HG03342 (cell line): ENCODE measurements around the gene NMNAT2.
A peak's percentile ranks its signal among the peaks of the same experiment; 100 is the strongest.
"Not testable (repeated sequence)": the region's sequence is repeated elsewhere in the genome, so short reads cannot be mapped to it uniquely, and the experiment has no call there.

ENCODE experiments used
- ATAC-seq: cut with Tn5 transposase; IDR thresholded peaks from one replicate; pipeline ENCODE4 v1.9.1; 2021; ENCODE audit warnings: mild to moderate bottlenecking, moderate library complexity; ENCODE audit not compliant: unreplicated experiment

The NMNAT2 gene

DNA sequence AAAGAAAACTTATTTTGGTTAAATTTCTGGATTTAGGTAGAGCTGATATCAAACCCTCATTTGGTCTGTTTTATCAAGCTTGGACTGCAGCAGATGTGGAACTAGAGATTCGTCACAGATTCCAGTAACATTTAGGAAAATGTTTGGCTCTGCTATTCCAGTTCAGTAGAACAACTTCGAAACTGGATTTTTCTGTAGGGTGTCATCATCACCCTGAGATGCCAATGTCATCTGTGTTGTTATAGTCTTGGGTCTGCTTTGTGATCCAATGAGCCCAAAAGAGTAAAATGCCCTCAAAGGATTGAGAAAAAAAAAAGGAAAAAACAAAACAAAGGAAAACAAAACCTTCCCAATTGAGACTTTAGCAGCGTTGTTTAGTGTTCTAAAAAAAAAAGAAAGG lies 176.7 kb downstream of the NMNAT2 start:
- no peak for ATAC-seq

DNA sequence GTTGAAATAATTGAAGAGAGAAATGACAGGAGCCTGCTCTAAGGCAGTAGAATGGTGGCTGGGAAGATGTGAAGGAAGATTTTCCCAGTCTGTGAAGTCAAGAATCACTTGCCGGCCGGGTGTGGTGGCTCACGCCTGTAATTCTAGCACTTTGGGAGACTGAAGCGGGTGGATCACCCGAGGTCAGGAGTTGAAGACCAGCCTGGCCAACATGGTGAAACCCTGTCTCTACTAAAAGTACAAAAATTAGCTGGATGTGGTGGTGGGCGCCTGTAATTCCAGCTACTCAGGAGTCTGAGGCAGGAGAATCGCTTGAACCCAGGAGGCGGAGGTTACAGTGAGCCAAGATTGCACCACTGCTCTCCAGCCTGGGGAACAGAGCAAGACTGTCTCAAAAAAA lies 177.3 kb downstream of the NMNAT2 start:
- ATAC-seq: not testable (repeated sequence)

DNA sequence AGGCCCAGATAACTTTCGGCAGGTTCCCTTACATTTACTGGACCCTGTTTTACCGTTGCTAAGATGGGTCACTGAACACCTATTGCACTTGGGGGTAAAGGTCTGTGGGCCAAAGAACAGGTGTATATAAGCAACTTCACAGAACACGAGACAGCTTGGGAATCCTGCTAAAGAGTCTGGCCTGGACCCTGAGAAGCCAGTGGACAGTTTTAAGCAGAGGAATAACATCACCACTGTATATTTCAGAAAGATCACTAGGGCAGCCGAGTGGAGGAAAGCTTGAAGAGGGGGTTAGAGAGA lies 177.7 kb downstream of the NMNAT2 start:
- no peak for ATAC-seq

DNA sequence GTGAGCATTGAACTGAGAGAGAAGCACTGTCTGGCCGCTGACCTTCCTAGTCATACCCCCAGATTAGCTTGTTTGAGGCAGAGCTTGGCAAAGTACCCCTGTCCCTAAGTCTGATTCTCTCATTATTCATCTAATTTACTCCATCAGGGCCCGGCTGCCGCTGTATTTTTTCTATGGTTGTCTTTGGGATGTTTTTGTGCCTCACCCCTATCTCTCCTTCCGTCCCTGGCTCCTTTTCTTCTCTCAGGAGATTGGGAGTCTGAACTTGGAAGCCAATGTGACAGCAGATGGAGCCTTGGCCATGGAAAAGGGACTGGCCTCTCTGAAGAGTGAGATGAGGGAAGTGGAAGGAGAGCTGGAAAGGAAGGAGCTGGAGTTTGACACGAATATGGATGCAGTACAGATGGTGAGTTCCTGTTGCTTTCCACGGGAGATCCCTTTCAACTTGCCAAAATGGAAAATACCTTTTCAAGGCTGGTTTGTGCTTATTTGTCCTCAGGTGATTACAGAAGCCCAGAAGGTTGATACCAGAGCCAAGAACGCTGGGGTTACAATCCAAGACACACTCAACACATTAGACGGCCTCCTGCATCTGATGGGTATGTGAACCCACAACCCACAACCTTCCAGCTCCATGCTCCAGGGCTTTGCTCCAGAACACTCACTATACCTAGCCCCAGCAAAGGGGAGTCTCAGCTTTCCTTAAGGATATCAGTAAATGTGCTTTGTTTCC lies 178.2 kb downstream of the NMNAT2 start:
- no peak for ATAC-seq

DNA sequence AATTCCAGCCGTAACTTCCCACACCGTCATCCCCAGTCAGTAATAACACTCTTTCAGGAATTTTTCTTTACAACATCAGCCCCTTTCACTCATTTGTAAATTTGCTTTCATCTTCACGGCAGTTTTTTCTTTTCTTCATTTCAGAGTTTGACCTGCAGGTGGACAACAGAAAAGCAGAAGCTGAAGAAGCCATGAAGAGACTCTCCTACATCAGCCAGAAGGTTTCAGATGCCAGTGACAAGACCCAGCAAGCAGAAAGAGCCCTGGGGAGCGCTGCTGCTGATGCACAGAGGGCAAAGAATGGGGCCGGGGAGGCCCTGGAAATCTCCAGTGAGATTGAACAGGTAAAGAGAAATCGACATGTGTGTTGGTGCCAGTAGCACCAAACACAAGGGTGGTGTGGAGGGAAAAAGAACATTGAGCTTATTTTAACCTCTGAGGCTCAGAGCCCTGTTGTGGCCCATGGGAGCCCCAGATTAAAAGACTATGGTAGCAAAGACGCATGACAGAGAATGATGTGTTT lies 178.9 kb downstream of the NMNAT2 start:
- ATAC-seq: no peak

DNA sequence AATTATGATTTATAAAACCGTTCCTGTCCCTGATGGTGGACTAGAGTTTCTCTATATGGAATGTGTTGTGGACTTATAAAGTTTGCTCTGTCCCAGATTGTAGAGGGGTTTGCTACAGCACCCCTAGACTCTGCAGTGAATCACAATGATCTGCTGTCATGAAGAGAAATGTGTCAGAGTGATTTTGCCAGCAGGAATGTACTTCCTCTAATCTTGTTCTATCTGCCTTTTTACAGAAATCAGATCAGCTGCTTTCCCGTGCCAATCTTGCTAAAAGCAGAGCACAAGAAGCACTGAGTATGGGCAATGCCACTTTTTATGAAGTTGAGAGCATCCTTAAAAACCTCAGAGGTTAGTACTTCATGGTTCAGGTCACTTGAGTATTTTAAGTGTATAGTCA lies 180.1 kb downstream of the NMNAT2 start:
- ATAC-seq: no peak

DNA sequence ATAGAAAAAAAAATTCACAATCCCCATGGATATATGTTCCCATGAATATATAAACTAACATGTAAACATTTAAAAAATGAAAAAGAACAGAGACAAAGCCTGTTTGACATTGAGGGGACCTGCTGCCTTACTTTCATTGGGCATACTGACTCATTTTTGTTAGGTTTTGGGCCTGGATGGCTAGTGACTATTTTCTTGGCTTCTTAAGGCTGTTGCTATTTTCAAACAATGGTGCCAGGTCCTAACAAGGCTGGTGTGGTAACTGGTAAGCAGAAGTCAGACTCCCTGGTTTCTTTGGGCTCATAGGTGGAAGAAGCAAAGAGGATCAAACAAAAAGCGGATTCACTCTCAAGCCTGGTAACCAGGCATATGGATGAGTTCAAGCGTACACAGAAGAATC lies 181.1 kb downstream of the NMNAT2 start:
- no peak for ATAC-seq

DNA sequence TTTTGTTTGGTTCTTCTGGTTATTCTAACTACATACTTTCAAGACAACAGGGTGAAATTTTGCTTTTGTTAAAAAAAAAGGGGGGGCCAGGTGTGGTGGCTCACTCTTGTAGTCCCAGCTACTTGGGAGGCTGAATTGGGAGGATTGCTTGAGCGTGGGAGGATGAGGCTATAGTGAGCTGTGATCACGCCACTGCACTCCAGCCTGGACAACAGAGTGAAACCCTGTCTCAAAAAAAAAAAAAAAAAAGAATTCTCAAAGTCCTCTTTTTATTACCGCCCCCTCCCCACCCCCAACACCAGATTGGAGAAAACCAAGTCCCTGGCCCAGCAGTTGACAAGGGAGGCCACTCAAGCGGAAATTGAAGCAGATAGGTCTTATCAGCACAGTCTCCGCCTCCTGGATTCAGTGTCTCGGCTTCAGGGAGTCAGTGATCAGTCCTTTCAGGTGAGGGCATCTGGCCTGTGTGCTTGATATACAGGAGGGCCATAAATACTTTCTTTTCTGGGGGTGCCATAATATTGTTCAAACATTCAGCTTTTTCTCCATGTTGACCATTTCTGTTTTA lies 181.9 kb downstream of the NMNAT2 start:
- no peak for ATAC-seq

DNA sequence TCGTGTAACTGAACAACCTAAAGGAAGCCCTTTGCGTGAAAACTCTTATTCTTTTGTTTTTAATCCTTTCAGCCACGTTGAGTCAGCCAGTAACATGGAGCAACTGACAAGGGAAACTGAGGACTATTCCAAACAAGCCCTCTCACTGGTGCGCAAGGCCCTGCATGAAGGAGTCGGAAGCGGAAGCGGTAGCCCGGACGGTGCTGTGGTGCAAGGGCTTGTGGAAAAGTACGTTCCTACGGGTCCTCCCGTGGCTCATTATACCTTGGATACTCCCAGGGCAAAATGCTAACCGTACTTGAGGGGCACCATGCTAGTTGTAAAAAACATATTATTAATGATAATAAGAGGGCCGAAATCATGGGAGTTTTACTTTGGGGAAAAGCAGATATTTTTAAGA lies 182.7 kb downstream of the NMNAT2 start:
- no peak for ATAC-seq

DNA sequence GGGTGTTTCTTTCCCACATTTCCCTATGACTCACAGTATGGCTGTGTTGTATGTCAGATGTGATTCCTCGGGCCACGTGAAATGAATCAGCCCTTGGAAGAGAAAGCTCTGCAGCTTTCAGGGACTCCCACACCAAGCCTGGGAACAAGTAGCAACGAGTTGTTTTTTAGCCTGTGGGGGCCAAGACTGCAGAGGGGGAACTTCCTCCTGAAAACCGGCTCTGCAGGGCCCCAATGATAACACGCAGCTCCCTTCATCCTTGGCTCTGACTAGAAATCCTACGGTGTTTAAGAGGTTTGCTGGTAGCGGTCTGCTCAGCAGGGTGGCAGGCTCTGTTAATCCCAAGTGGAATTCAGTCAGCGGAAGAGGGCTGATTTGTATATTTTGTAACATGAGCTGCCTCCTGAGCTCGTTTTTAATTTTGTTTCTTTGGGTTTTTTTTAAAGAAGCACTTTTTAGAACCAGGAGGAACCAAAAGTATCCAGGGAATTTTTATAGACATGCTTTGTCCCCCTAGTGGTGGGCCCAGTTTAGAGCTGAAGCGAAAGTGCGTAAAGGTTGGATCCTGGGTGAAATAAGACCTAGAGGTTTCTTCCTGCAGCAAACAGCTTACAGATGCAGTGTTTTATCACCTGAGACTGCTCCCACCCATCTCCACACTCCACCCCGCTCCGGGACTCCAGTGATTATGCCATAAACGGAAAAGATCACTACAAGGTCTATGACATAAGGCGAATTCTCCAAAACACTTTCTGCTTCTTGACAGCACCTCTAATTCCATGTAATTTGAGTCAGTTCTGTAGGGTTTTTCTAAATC lies 183.3 kb downstream of the NMNAT2 start:
- ATAC-seq: no peak

DNA sequence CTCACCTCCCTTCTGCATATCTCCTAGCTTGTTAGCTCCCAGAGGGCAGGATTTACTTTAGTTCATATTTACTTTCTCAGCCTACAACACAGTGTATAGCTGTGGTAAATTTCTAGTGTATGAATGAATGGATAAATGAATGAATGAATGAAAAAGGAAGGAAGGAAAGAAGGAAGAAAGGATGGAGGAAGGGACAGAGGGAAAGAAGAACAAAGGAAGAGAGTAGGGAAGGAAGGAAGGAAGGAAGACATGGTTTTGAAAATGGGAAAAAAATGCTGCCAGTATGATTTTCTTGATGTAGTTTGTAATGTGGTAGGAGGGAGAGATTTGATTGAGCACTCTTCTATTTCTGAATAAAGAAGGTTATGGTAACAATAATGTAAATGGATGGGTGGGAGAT lies 185.1 kb downstream of the NMNAT2 start:
- no peak for ATAC-seq

DNA sequence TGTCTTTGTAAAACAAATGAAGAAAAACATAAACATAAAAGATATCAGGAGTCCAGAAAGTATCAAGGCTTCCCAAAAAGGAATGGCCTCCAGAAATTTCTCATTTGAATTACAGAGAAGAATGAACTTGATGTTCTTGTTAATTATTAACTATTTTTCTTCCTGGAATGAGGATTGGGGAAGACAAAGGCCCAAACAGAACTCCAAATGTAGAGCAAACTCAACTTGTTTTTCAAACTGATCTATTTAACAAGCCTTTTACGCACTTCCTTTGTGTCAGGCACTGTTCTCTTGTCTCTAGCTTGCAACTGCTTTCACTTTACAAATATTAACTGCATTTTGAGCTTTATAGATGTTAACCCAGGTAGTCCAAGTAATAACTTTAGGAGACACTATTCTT lies 186.6 kb downstream of the NMNAT2 start:
- ATAC-seq: no peak

DNA sequence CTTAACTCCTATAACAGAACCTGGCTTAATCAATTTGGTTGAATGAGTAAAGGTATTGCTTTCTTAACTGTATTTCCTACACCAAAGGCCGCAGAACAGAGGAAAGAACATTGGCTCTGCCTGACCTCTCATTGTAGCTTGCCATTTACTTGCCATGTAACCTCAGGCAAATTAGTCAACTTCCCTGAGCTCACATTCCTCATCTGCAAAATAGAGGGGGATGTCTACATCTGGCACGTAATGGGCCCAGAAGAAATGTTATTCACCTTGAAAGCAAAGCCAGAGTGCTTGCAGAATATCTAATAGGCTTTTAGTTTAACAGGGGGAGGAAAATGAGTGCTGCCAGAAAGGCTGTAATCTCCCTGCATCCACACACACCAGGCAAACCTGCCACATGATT lies 187.8 kb downstream of the NMNAT2 start:
- no peak for ATAC-seq

DNA sequence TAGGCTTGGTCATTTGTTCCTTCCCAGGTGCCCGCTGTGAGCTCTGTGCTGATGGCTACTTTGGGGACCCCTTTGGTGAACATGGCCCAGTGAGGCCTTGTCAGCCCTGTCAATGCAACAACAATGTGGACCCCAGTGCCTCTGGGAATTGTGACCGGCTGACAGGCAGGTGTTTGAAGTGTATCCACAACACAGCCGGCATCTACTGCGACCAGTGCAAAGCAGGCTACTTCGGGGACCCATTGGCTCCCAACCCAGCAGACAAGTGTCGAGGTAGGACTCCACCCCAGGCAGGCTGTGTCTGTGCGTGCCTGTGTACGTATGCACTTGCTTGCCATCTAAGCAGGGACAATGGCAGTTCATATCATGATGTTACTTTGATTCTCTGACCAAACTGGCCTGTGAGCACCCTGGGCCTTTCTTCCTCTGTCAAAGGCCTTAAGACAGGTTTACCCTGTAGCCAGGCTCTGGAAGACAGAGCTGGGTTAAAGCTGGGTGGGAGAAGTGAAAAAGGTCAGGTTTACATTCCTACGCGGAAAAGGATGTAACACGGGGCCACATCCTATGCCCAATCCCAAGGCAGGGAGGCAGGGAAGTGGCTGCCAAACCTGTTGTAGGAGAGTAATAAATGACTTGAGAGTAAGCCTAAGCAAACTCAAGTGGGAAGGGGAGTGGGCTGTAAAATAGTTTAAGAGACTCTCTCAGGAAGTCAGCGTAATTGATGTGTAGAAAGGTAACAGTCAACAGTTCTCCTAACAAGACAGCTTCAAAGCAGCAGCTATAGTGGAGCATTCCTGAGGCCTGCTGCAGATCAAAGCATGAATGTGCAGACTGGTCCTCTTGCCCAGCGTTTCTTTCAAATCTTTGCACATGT lies 189.6 kb downstream of the NMNAT2 start:
- no peak for ATAC-seq

DNA sequence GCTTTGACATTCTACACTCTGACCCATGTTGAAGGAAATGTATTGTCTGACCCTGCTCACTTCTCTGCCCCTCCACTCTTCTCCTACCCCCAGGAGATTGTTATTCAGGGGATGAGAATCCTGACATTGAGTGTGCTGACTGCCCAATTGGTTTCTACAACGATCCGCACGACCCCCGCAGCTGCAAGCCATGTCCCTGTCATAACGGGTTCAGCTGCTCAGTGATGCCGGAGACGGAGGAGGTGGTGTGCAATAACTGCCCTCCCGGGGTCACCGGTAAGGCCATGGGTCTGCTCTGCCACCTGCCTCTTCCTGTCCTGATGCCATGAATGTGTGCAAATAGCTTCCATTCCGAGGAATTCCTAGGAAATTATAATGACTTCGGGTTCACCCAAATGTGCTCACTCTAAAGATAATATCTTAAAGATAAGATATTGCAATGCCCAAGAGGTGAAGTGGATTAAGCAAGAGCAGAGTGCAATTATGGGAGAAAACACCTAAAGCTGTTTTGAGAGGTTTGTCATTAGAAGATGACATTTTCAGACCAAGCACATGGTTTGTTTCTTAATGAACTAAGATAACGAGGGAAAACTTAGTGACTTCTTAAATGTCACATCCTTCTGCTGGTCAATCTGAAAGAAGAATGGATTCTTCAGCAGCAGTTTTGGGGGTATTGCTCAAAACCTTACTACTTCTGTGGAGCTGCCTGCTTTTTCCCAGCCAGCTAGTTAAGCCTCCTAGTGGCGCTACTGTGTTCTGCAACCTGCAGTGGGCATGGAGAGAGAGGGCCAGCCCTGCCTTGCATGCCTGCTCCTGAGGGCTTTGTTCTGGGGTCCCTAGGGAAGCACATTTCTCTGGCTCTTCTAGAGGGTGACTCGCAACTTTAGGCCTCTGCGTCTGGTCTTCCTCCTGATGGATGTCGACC lies 190.5 kb downstream of the NMNAT2 start:
- peak; percentile 68 for ATAC-seq

DNA sequence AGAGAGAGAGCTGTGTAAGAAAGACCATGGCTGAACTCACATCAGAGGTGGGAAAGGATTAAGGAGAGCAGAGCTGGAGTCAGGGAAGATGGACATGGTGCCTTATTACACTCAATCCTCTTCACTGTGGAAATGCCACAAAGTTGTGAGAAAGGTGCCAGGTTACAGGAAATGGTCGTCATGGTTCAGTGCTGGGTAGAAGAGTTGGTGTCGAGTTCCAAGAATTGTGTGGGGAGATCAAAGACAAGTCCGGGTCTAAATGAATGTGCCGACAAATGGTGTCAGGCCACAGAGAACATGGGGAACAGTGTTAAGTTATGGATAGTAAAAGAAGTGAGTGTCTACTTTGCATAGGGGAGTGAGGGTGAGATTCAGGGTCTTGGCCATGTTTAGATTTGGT lies 191.2 kb downstream of the NMNAT2 start:
- ATAC-seq: no peak

DNA sequence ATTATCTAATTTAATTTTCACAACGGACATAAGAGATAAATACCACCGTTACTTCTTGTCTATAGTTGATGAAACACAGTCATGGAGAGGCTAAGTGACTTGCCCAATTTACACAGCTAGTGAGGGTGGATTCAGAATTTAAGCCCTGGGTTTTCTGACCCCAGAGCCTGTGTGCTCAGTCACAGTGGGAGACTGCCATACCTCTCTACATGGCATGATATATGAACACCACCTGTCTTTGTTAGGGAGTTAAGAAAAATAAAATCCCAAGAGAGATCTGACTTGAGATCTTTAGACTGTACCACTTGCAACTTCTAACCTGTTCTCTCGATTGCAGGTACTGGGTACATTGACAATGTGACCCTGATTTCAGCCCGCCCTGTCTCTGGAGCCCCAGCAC lies 191.8 kb downstream of the NMNAT2 start:
- no peak for ATAC-seq

DNA sequence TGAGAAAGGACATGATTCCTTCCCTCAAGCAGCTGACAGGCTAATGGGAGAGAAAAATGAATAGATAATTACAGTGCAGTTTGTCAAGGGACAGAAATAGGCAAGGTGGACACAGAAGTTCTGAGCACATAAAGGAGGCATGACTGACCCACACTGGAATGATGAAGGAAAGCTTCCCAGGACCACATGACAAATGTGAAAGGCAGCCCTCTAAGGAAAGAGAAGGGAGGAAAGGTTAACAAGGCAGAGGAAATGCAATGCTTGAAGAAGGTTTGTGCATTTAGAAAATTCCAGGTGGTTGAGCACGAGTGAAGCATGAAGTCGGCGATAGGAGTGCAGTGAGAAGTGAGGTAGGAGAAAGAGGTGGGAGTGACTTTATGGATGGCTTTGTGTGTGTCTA lies 194.7 kb downstream of the NMNAT2 start:
- ATAC-seq: no peak

DNA sequence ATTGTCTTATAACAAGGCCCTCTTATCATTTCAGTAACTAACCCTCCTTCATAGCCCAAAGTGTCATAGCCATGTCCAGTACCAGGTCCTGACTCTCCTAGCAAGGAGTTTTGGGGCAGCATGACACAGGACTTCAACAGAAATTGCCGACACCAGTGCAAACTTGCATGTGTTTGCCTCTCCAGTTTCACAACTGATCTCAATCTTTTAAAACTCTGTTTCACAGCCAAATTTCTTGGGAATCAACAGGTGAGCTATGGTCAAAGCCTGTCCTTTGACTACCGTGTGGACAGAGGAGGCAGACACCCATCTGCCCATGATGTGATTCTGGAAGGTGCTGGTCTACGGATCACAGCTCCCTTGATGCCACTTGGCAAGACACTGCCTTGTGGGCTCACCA lies 195.3 kb downstream of the NMNAT2 start:
- no peak for ATAC-seq

DNA sequence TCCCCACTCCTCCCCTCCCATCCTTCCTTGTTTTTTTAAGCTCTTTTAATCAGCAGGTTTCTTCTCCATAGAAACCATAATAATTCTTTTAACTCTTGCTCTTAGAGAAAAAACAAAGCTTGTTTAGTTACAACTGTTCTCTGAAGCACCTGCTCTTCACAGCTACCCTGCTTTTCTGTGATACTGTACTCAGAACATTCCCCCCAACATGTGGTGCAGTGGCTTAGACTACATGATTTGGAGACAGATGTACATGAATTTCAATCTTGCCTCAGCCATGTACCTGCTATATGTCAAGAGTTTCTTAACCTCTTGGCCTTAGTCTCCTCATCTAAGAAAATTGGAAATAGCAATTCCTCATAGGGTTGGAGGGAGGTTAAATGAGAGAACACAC lies 198.6 kb downstream of the NMNAT2 start:
- no peak for ATAC-seq
